ENCODE results near the gene ETV3L.

ETV3L gene

GRCh38 chr1:157116737-157117103 lies 17.1 kb upstream of the ETV3L start:
- in situ Hi-C loops (cut with MboI; ENCODE audit: low sequenced_read_pairs) = no loop called here
- Histone ChIP-seq H3K27me3 (ENCODE audit: low read depth) (no peaks in the 10 kb centered on the region), H3K4me1 (peaks cover 6% of the 10 kb centered on the region), H3K9me3 (no peaks in the 10 kb centered on the region), H3K4me3 (no peak overlapping the region), H3K36me3 (replicated peaks) (no peaks in the 10 kb centered on the region)
- no peak for DNase-seq (ENCODE audit: low spot score in 2 of 2)

GRCh38 chr1:157115851-157116736 lies 16.5 kb upstream of the ETV3L start:
- no peaks in the 10 kb centered on the region for H3K36me3 ChIP-seq (replicated peaks)
- no peak overlapping the region for H3K4me3 ChIP-seq
- H3K9me3 ChIP-seq = no peaks in the 10 kb centered on the region
- no peaks in the 10 kb centered on the region for H3K4me1 ChIP-seq
- H3K27me3 ChIP-seq (ENCODE audit: low read depth) = no peaks in the 10 kb centered on the region
- in situ Hi-C loops (cut with MboI; ENCODE audit: low sequenced_read_pairs) = no loop called here
- DNase-seq (ENCODE audit: low spot score in 2 of 2) = no peak

DNA sequence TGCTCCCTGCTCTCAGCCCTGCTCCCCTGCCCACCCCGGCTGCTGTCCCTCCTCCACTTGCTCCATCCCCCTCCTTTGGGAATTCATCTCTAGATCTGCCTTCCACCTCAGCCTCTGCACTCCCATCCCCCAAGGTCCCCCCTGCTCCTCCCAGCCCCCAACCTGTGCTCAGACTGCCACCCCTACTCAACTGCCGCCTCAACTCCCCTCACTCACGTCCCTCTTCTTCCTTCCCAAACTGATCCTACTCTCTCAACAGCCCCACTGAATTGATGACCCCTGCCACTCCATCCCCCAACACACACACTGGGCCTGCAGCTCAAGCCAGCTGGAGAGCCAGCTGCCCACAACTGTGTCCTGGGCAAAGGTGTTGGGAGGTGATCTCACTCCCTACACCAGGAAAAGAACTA lies 15.8 kb upstream of the ETV3L start:
- Histone ChIP-seq H3K4me3 (no peak overlapping the region), H3K36me3 (replicated peaks) (no peaks in the 10 kb centered on the region), H3K4me1 (no peaks in the 10 kb centered on the region), H3K9me3 (no peaks in the 10 kb centered on the region), H3K27me3 (ENCODE audit: low read depth) (no peaks in the 10 kb centered on the region)
- in situ Hi-C loops (cut with MboI; ENCODE audit: low sequenced_read_pairs) = no loop called here
- no peak for DNase-seq (ENCODE audit: low spot score in 2 of 2)

- Histone ChIP-seq H3K4me3 (no peak overlapping the region), H3K4me1 (no peaks in the 10 kb centered on the region), H3K9me3 (no peaks in the 10 kb centered on the region), H3K27me3 (ENCODE audit: low read depth) (peaks cover under 1% of the 10 kb centered on the region; the same call in 1 of the 2 replicates), H3K36me3 (replicated peaks) (no peaks in the 10 kb centered on the region)
- in situ Hi-C loops (cut with MboI; ENCODE audit: low sequenced_read_pairs) = no loop called here
- no peak for DNase-seq (ENCODE audit: low spot score in 2 of 2)
These were observed 14.8 kb upstream of the ETV3L start for GRCh38 chr1:157114183-157115121.

DNA sequence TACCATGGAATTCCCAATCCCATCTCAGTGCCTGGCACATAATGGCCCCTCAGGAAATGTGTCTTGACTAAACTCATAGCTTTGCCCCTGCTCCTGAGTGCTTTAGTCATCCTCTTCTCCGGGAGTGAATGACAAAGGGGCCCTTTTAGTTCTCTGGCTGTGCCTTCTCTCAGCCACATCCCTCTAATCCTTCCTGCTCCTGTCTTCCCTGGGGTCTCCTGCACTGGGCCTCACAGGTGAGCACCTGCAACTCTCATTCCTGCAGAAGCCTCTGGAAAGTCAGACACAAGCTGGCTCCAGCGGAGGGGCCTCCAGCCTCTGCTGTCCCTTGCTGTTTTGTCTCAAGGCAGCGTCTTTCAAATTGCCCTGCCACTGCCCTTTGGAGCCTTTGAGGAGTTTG lies 14.0 kb upstream of the ETV3L start:
- Histone ChIP-seq H3K27me3 (ENCODE audit: low read depth) (peaks cover 9% of the 10 kb centered on the region), H3K36me3 (replicated peaks) (no peaks in the 10 kb centered on the region), H3K4me3 (no peak overlapping the region), H3K4me1 (no peaks in the 10 kb centered on the region), H3K9me3 (no peaks in the 10 kb centered on the region)
- in situ Hi-C loops (cut with MboI; ENCODE audit: low sequenced_read_pairs) = no loop called here
- DNase-seq (ENCODE audit: low spot score in 2 of 2) = no peak

DNA sequence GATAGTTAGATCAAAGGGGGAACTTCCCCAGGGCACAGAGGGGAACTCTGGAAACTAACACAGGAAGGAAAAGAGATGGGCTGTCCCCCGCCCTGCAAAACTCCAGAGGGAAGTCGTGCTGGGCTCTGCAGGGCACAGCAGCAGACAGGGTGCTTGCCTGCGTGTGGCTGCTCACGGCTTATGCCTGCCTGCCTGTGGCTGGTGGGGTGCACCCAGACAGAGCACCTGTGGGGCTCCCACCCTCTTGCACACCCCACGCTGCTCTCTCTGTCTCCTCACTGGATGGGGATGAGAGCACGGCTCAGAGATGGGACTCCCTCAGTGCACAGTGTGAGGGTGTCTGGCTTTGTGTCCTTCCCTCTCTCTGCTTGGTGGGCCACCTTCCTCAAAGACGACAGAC lies 13.5 kb upstream of the ETV3L start:
- Histone ChIP-seq H3K4me3 (no peak overlapping the region), H3K9me3 (no peaks in the 10 kb centered on the region), H3K4me1 (no peaks in the 10 kb centered on the region), H3K36me3 (replicated peaks) (no peaks in the 10 kb centered on the region), H3K27me3 (ENCODE audit: low read depth) (peaks cover 14% of the 10 kb centered on the region)
- in situ Hi-C loops (cut with MboI; ENCODE audit: low sequenced_read_pairs) = no loop called here
- no peak for DNase-seq (ENCODE audit: low spot score in 2 of 2)

- H3K27me3 ChIP-seq (ENCODE audit: low read depth) = peaks cover 22% of the 10 kb centered on the region
- no peaks in the 10 kb centered on the region for H3K9me3 ChIP-seq
- no peaks in the 10 kb centered on the region for H3K4me1 ChIP-seq
- no peak for DNase-seq (ENCODE audit: low spot score in 2 of 2)
- no peaks in the 10 kb centered on the region for H3K36me3 ChIP-seq (replicated peaks)
- in situ Hi-C loops (cut with MboI; ENCODE audit: low sequenced_read_pairs) = no loop called here
- no peak overlapping the region for H3K4me3 ChIP-seq
These were observed 12.7 kb upstream of the ETV3L start for GRCh38 chr1:157112186-157112867.

GRCh38 chr1:157111396-157112165 lies 12.0 kb upstream of the ETV3L start:
- Histone ChIP-seq H3K36me3 (replicated peaks) (no peaks in the 10 kb centered on the region), H3K27me3 (ENCODE audit: low read depth) (peaks cover 29% of the 10 kb centered on the region), H3K4me3 (no peak overlapping the region), H3K9me3 (no peaks in the 10 kb centered on the region), H3K4me1 (no peaks in the 10 kb centered on the region)
- DNase-seq (ENCODE audit: low spot score in 2 of 2) = no peak
- in situ Hi-C loops (cut with MboI; ENCODE audit: low sequenced_read_pairs) = no loop called here

GRCh38 chr1:157110686-157111085 lies 11.1 kb upstream of the ETV3L start:
- Histone ChIP-seq H3K36me3 (replicated peaks) (no peaks in the 10 kb centered on the region), H3K9me3 (no peaks in the 10 kb centered on the region), H3K27me3 (ENCODE audit: low read depth) (peaks cover 35% of the 10 kb centered on the region), H3K4me3 (no peak overlapping the region), H3K4me1 (no peaks in the 10 kb centered on the region)
- in situ Hi-C loops (cut with MboI; ENCODE audit: low sequenced_read_pairs) = no loop called here
- no peak for DNase-seq (ENCODE audit: low spot score in 2 of 2)

GRCh38 chr1:157110003-157110402 lies 10.4 kb upstream of the ETV3L start:
- Histone ChIP-seq H3K27me3 (ENCODE audit: low read depth) (peaks cover 42% of the 10 kb centered on the region), H3K4me3 (no peak overlapping the region), H3K4me1 (no peaks in the 10 kb centered on the region), H3K9me3 (no peaks in the 10 kb centered on the region), H3K36me3 (replicated peaks) (no peaks in the 10 kb centered on the region)
- DNase-seq (ENCODE audit: low spot score in 2 of 2) = no peak
- in situ Hi-C loops (cut with MboI; ENCODE audit: low sequenced_read_pairs) = no loop called here

GRCh38 chr1:157108448-157108847 lies 8.8 kb upstream of the ETV3L start:
- H3K4me1 ChIP-seq = no peaks in the 10 kb centered on the region
- peaks cover 49% of the 10 kb centered on the region for H3K27me3 ChIP-seq (ENCODE audit: low read depth)
- no peak for DNase-seq (ENCODE audit: low spot score in 2 of 2)
- no peaks in the 10 kb centered on the region for H3K9me3 ChIP-seq
- no peak overlapping the region for H3K4me3 ChIP-seq
- in situ Hi-C loops (cut with MboI; ENCODE audit: low sequenced_read_pairs) = no loop called here
- H3K36me3 ChIP-seq (replicated peaks) = no peaks in the 10 kb centered on the region

GRCh38 chr1:157107702-157108101 lies 8.1 kb upstream of the ETV3L start:
- no peak for DNase-seq (ENCODE audit: low spot score in 2 of 2)
- H3K9me3 ChIP-seq = no peaks in the 10 kb centered on the region
- H3K4me1 ChIP-seq = no peaks in the 10 kb centered on the region
- no peaks in the 10 kb centered on the region for H3K36me3 ChIP-seq (replicated peaks)
- in situ Hi-C loops (cut with MboI; ENCODE audit: low sequenced_read_pairs) = no loop called here
- no peak overlapping the region for H3K4me3 ChIP-seq
- peaks cover 54% of the 10 kb centered on the region for H3K27me3 ChIP-seq (ENCODE audit: low read depth)

GRCh38 chr1:157106813-157107189 lies 7.2 kb upstream of the ETV3L start:
- in situ Hi-C loops (cut with MboI; ENCODE audit: low sequenced_read_pairs) = no loop called here
- DNase-seq (ENCODE audit: low spot score in 2 of 2) = no peak
- Histone ChIP-seq H3K4me1 (no peaks in the 10 kb centered on the region), H3K9me3 (no peaks in the 10 kb centered on the region), H3K27me3 (ENCODE audit: low read depth) (peaks cover 54% of the 10 kb centered on the region), H3K36me3 (replicated peaks) (no peaks in the 10 kb centered on the region), H3K4me3 (no peak overlapping the region)
